OCI-LY7 (cell line): ENCODE measurements around the gene MAPK14. TPM values are rescaled to one million over a fixed set of nuclear protein-coding genes. Genes with fewer than 3 reads are reported as not detected.
A peak's percentile ranks its signal among the peaks of the same experiment; 100 is the strongest.

Experiments used
- BruUV-seq: library from RNA; stranded (reverse); fragments of 400-500 nt; replicated peaks from 2 replicates; lab custom pipeline; 2021; lab: Mats Ljungman, UMichigan
- CTCF ChIA-PET: fragments of 300-600 bp; sonication (Branson Sonifier 250); formaldehyde crosslinking; loops from one replicate; lab custom pipeline; 2022; ENCODE audit warnings: antibody characterized with exemption; ENCODE audit not compliant: unreplicated experiment; lab: Charles Lee
- POLR2A ChIA-PET: fragments of 300-600 bp; sonication (Branson Sonifier 250); formaldehyde crosslinking; loops from one replicate; lab custom pipeline; 2022; ENCODE audit warnings: antibody characterized with exemption; lab: Charles Lee
- DNase-seq: peaks from one replicate; pipeline ENCODE4 v3.0.0-alpha.2; 2015; ENCODE audit warnings: low spot score
- H2AFZ ChIP-seq: fragments of 200-600 bp; sonication (generic), shearing (Covaris generic); 2 replicates; pipeline ENCODE4 v1.6.1; 2014; ENCODE audit warnings: mild to moderate bottlenecking, antibody characterized with exemption, low read length, moderate library complexity
- H3K27ac ChIP-seq: fragments of 200-600 bp; sonication (generic); 2 replicates; pipeline ENCODE4 v1.5.1; 2014; ENCODE audit warnings: mixed run types, low read depth, mild to moderate bottlenecking, moderate library complexity, low read length, inconsistent platforms; ENCODE audit not compliant: poor library complexity, severe bottlenecking
- H3K36me3 ChIP-seq: fragments of 200-600 bp; sonication (generic); 2 replicates; pipeline ENCODE4 v1.6.1; 2014; ENCODE audit warnings: mild to moderate bottlenecking, antibody characterized with exemption, low read length, moderate library complexity, mixed read lengths; ENCODE audit not compliant: insufficient read depth
- H3K4me1 ChIP-seq: fragments of 200-600 bp; sonication (generic); 2 replicates; pipeline ENCODE4 v1.5.1; 2014; ENCODE audit warnings: mild to moderate bottlenecking, low read length; ENCODE audit not compliant: insufficient read depth, poor library complexity, severe bottlenecking
- H3K4me2 ChIP-seq: fragments of 200-600 bp; sonication (generic); 2 replicates; pipeline ENCODE4 v1.6.1; 2014; ENCODE audit warnings: mild to moderate bottlenecking, low read length
- H3K4me3 ChIP-seq: fragments of 200-600 bp; sonication (generic); 2 replicates; pipeline ENCODE4 v1.5.1; 2014; ENCODE audit warnings: mild to moderate bottlenecking, low read depth, low read length; ENCODE audit not compliant: poor library complexity, severe bottlenecking
- H3K79me2 ChIP-seq: fragments of 200-600 bp; sonication (generic); 2 replicates; pipeline ENCODE4 v1.6.1; 2016; ENCODE audit warnings: low read depth, mild to moderate bottlenecking, low read length, moderate library complexity, mixed read lengths; ENCODE audit not compliant: insufficient read depth
- H3K9me2 ChIP-seq: fragments of 200-600 bp; sonication (generic); 2 replicates; pipeline ENCODE4 v1.6.1; 2016; ENCODE audit warnings: mild to moderate bottlenecking, low read length, mixed read lengths; ENCODE audit not compliant: insufficient read depth
- H3K9me3 ChIP-seq: fragments of 200-600 bp; sonication (generic); 2 replicates; pipeline ENCODE4 v1.6.1; 2014; ENCODE audit warnings: mild to moderate bottlenecking, mixed run types, low read length, mixed read lengths
- H4K20me1 ChIP-seq: fragments of 200-600 bp; sonication (generic); 2 replicates; pipeline ENCODE4 v1.6.1; 2014; ENCODE audit warnings: mild to moderate bottlenecking, antibody characterized with exemption, low read length, moderate library complexity, mixed read lengths; ENCODE audit not compliant: insufficient read depth
- EZH2phosphoT487 ChIP-seq: fragments of 200-600 bp; sonication (generic); IDR thresholded peaks from 2 replicates; pipeline ENCODE4 v1.6.1; 2018; ENCODE audit warnings: low read depth, borderline replicate concordance, mild to moderate bottlenecking, mixed run types, antibody characterized with exemption, low read length, moderate library complexity, mixed read lengths
- intact Hi-C: fragments of 100-400 bp; cut with micrococcal nuclease; formaldehyde crosslinking; loops from one replicate; pipeline ENCODE4 v1.10.0; 2022; ENCODE audit not compliant: unreplicated experiment
- total RNA-seq, 2 experiments: library from RNA; depleted of rRNA in 1 of 2; stranded (reverse); fragments of >200 nt in 1 of 2; shearing (Covaris generic) in 1 of 2; gene quantifications; 2 replicates each; pipeline ENCODE4 v1.2.3, GENCODE V29; 2014 to 2022
- TF ChIP-seq, protein P1 (sequence below): fragments of 200-600 bp; sonication (generic); conservative IDR thresholded peaks from 2 replicates; pipeline ENCODE4 v1.5.1; 2014; ENCODE audit warnings: mild to moderate bottlenecking, antibody characterized with exemption, low read length, moderate library complexity, mixed read lengths

MAPK14 gene
- total RNA-seq, 2 experiments from 2014 or later, result 38.7 to 43.1 TPM

DNA sequence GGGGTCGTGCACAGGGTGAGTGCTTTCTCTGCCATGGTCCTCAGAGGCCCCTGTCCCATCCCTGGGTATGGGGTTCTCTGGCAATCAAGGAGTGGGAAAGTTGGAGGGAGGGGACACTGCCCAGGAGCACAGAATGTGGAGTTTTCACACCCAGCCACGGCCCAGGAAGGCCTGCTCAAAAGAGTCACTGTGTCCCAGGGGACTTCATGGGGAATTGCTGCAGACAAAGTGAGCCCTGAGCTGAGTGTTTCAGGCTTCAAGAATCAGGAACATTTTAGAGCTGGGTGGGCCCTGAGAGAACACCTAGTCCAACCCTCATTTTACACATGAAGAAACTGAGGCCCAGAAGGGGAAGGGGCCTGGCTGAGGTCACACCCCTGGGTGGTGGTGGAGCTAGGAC, 108.4 kb downstream of the MAPK14 start:
- intact Hi-C loops, result no loop called here
- CTCF ChIA-PET, result interaction anchor here (0.5 kb wide), 1 partner anchor 245 kb away, joined by 4 read pairs; no protein-coding TSS in a partner anchor
- Histone ChIP-seq H3K36me3 (no peaks in the 10 kb centered on the region), H3K79me2 (no peaks in the 10 kb centered on the region), H3K4me2 (peak overlapping the region; percentile 25; the same call in 1 of the 2 replicates), H3K4me1 (peaks cover 41% of the 10 kb centered on the region), H4K20me1 (no peaks in the 10 kb centered on the region), H3K9me3 (no peaks in the 10 kb centered on the region), H3K4me3 (no peak overlapping the region), H2AFZ (no peak overlapping the region), H3K27ac (no peak overlapping the region), H3K9me2 (no peaks in the 10 kb centered on the region)
- BruUV-seq, result no TSS peak
- DNase-seq, result peak; percentile 65
- POLR2A ChIA-PET, result interaction anchor here (1.0 to 1.2 kb wide), 2 partner anchors 8 to 15 kb away, joined by 3 to 5 read pairs; no protein-coding TSS in a partner anchor
- TF ChIP-seq EZH2phosphoT487, result no peak
- TF ChIP-seq, protein P1, sequence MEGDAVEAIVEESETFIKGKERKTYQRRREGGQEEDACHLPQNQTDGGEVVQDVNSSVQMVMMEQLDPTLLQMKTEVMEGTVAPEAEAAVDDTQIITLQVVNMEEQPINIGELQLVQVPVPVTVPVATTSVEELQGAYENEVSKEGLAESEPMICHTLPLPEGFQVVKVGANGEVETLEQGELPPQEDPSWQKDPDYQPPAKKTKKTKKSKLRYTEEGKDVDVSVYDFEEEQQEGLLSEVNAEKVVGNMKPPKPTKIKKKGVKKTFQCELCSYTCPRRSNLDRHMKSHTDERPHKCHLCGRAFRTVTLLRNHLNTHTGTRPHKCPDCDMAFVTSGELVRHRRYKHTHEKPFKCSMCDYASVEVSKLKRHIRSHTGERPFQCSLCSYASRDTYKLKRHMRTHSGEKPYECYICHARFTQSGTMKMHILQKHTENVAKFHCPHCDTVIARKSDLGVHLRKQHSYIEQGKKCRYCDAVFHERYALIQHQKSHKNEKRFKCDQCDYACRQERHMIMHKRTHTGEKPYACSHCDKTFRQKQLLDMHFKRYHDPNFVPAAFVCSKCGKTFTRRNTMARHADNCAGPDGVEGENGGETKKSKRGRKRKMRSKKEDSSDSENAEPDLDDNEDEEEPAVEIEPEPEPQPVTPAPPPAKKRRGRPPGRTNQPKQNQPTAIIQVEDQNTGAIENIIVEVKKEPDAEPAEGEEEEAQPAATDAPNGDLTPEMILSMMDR, result no peak

DNA sequence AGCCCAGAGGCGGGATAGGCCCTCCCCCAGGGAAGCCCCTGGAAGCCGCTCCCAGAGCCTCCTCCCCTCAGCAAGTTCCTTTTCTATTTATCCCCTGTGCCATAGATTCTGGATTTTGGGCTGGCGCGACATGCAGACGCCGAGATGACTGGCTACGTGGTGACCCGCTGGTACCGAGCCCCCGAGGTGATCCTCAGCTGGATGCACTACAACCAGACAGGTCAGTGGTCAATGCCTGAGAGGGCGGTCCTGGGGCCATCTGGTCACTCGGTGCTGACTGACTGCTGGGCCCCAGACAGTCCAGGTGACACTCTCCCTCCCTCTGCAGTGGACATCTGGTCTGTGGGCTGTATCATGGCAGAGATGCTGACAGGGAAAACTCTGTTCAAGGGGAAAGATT, 108.9 kb downstream of the MAPK14 start:
- Histone ChIP-seq H3K4me2 (0 out of 2 replicates have a peak overlapping the region, but pooled peaks have one; percentile 25), H3K27ac (no peak overlapping the region), H4K20me1 (no peaks in the 10 kb centered on the region), H3K36me3 (no peaks in the 10 kb centered on the region), H3K4me1 (peaks cover 36% of the 10 kb centered on the region), H2AFZ (no peak overlapping the region), H3K9me3 (no peaks in the 10 kb centered on the region), H3K79me2 (no peaks in the 10 kb centered on the region), H3K9me2 (no peaks in the 10 kb centered on the region), H3K4me3 (no peak overlapping the region)
- intact Hi-C loops, result no loop called here
- ChIA-PET POLR2A (interaction anchor here (1.0 to 1.2 kb wide), 2 partner anchors 8 to 15 kb away, joined by 3 to 5 read pairs; no protein-coding TSS in a partner anchor), CTCF (interaction anchor here (0.5 kb wide), 1 partner anchor 245 kb away, joined by 4 read pairs; no protein-coding TSS in a partner anchor)
- no peak for DNase-seq
- BruUV-seq, result no TSS peak
- TF ChIP-seq, protein P1, result no peak
- TF ChIP-seq EZH2phosphoT487, result no peak

DNA sequence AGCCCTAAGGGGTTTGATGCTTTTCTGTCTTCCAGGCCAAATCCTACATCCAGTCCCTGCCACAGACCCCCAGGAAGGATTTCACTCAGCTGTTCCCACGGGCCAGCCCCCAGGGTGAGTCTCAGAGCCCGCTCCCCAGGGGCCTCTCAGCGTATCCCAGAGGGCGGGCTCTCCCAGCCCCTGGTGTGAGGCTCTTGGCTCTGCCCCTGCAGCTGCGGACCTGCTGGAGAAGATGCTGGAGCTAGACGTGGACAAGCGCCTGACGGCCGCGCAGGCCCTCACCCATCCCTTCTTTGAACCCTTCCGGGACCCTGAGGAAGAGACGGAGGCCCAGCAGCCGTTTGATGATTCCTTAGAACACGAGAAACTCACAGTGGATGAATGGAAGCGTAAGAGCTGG, 111.1 kb downstream of the MAPK14 start:
- Histone ChIP-seq H3K9me2 (no peaks in the 10 kb centered on the region), H3K27ac (no peak overlapping the region), H4K20me1 (no peaks in the 10 kb centered on the region), H2AFZ (no peak overlapping the region), H3K9me3 (no peaks in the 10 kb centered on the region), H3K79me2 (no peaks in the 10 kb centered on the region), H3K36me3 (no peaks in the 10 kb centered on the region), H3K4me1 (peaks cover 29% of the 10 kb centered on the region), H3K4me2 (no peak overlapping the region), H3K4me3 (no peak overlapping the region)
- no TSS peak for BruUV-seq
- intact Hi-C loops, result no loop called here
- POLR2A ChIA-PET, result no interaction called here
- TF ChIP-seq EZH2phosphoT487, result no peak
- TF ChIP-seq, protein P1, result no peak
- CTCF ChIA-PET, result no interaction called here
- no peak for DNase-seq
